ENCODE data around the gene TLK1. TPM values are rescaled to one million over a fixed set of nuclear protein-coding genes. Genes with fewer than 3 reads are reported as not detected.

Gene TLK1
- total and polyA plus RNA-seq, 4 donors, result 8.5 to 54.4 (median 27.3) TPM

DNA sequence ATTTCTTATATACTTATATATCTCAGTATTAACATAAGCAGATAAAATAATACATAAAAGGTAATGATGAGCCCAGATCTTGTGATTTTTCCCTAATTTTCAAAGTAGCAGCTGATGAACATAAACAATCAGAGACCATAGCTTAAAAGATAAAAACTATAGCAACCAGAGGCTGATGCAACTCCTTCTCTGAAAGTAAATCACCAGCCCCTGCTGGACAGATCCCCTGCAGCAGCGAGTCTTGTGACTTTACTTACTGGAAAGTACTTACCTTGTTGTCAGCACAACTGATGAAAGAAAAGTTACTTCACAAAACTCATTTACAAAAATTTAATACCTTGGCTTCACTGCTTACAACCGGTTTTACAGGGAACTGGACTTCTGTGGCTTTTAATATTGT is 164.4 kb downstream of the TLK1 start:
- peak in 1 of 3 donors; percentile 3 for DNase-seq
- no peak for ATAC-seq (ENCODE audit: insufficient read depth, low FRiP score)
- Histone ChIP-seq H3K36me3 (ENCODE audit: control insufficient read depth in 4 of 4, insufficient read depth in 4 of 4, low read length in 4 of 4) (peaks cover 0 to 18% (median 6%) of the 10 kb centered on the region in 4 donors), H3K4me1 (ENCODE audit: control insufficient read depth in 5 of 5, insufficient read depth in 5 of 5, low read length in 5 of 5) (peaks cover 0 to 4% (median 0%) of the 10 kb centered on the region in 5 donors), H3K27me3 (ENCODE audit: control insufficient read depth in 3 of 3, insufficient read depth in 3 of 3, low read length in 2 of 3) (no peaks in the 10 kb centered on the region), H3K9ac (ENCODE audit: insufficient read depth in 1 of 2, low read length in 2 of 2) (no peak overlapping the region), H3K4me3 (no peak overlapping the region), H3K27ac (ENCODE audit: low read depth in 1 of 2, low read length in 1 of 2) (no peak overlapping the region), H3K9me3 (ENCODE audit: control insufficient read depth in 4 of 4, insufficient read depth in 3 of 4, low read length in 3 of 4) (no peaks in the 10 kb centered on the region)
- TF ChIP-seq CTCF (IDR thresholded peaks at IDR 0.05; ENCODE audit: control extremely low read depth, extremely low read depth), result no peak
- WGBS, 2 donors, result 96 to 100% methylated on average over 2 of the region's 2 CpGs

DNA sequence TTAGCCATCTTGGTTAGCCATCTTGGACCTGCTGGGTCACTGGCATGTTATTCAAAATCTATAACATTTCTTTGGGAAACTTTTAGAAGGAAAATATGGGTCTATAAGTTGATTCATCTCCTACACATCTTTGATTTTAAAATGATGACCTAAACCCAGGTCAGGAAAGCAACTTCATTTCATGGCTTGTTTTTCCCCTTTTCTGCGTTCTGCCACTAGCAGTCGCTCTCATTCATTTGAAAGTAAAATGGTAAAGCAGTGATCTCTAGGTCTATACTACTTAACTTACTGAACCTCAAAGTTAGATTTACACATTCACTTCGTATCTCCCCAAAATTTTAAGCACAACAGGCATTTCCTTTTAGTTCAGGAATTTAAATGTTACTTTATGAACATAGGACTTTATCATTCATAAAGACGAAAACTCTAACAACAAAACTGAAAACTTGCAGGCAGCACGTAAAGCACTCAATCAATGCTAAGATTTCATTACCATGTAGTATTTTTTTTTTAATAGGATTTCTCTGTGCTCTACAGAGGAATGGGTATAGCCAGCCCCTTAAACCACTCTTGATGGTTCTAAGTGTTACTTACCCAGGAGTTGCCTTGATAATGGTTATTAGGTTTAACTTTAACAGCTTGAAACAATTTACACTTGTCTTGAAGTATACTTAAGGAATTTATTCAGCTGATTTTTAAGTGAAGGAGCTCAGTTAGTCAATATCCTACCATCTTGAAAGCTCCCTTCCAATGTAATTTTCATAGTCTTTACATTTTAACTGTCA is 169.1 kb downstream of the TLK1 start:
- 79 to 82% methylated on average over 5 of the region's 5 CpGs for WGBS, 2 donors
- no peak for TF ChIP-seq CTCF (IDR thresholded peaks at IDR 0.05; ENCODE audit: control extremely low read depth, extremely low read depth)
- Histone ChIP-seq H3K4me1 (ENCODE audit: control insufficient read depth in 5 of 5, insufficient read depth in 5 of 5, low read length in 5 of 5) (no peaks in the 10 kb centered on the region), H3K27me3 (ENCODE audit: control insufficient read depth in 3 of 3, insufficient read depth in 3 of 3, low read length in 2 of 3) (no peaks in the 10 kb centered on the region), H3K36me3 (ENCODE audit: control insufficient read depth in 4 of 4, insufficient read depth in 4 of 4, low read length in 4 of 4) (peaks cover 0 to 11% (median 5%) of the 10 kb centered on the region in 4 donors), H3K9ac (ENCODE audit: insufficient read depth in 1 of 2, low read length in 2 of 2) (no peak overlapping the region), H3K9me3 (ENCODE audit: control insufficient read depth in 4 of 4, insufficient read depth in 3 of 4, low read length in 3 of 4) (no peaks in the 10 kb centered on the region), H3K4me3 (no peak overlapping the region), H3K27ac (ENCODE audit: low read depth in 1 of 2, low read length in 1 of 2) (no peak overlapping the region)
- DNase-seq (peak in 2 of 3 donors; percentile 18 to 53), ATAC-seq (ENCODE audit: insufficient read depth, low FRiP score) (no peak)

- H3K36me3 ChIP-seq (ENCODE audit: control insufficient read depth in 4 of 4, insufficient read depth in 4 of 4, low read length in 4 of 4), result no peaks in the 10 kb centered on the region
- ATAC-seq (ENCODE audit: insufficient read depth, low FRiP score) (no peak), DNase-seq (no peak)
- 97 to 98% methylated on average over 8 of the region's 8 CpGs for WGBS, 2 donors
- H3K27me3 ChIP-seq (ENCODE audit: control insufficient read depth in 3 of 3, insufficient read depth in 3 of 3, low read length in 2 of 3), result peaks cover 0 to 9% (median 0%) of the 10 kb centered on the region in 3 donors
- TF ChIP-seq CTCF (IDR thresholded peaks at IDR 0.05; ENCODE audit: control extremely low read depth, extremely low read depth), result no peak
- no peaks in the 10 kb centered on the region for H3K4me1 ChIP-seq (ENCODE audit: control insufficient read depth in 5 of 5, insufficient read depth in 5 of 5, low read length in 5 of 5)
- no peak overlapping the region for H3K9ac ChIP-seq (ENCODE audit: insufficient read depth in 1 of 2, low read length in 2 of 2)
- H3K9me3 ChIP-seq (ENCODE audit: control insufficient read depth in 4 of 4, insufficient read depth in 3 of 4, low read length in 3 of 4), result no peaks in the 10 kb centered on the region
- no peak overlapping the region for H3K4me3 ChIP-seq
- no peak overlapping the region for H3K27ac ChIP-seq (ENCODE audit: low read depth in 1 of 2, low read length in 1 of 2)
Measured at GRCh38 chr2:170986566-170987258, 174.0 kb downstream of the TLK1 start.

All from lung (tissue), 12 donors.